Measurements from ENCODE around the gene HCCS. TPM values are rescaled to one million over a fixed set of nuclear protein-coding genes. Genes with fewer than 3 reads are reported as not detected.

Gene HCCS
- total and polyA plus RNA-seq, 2 experiments from 2014 or later, result 18.6 to 27.7 TPM

- H3K4me1 ChIP-seq (ENCODE audit: insufficient read depth), result no peaks in the 10 kb centered on the region
- H3K27me3 Mint-ChIP-seq (ENCODE audit: insufficient read depth, low read depth, poor library complexity), result no peaks in the 10 kb centered on the region
- H3K9me3 Mint-ChIP-seq, result no peaks in the 10 kb centered on the region
- no peak overlapping the region for H3K4me3 Mint-ChIP-seq
- H2AFZ ChIP-seq, result no peak overlapping the region
- no peaks in the 10 kb centered on the region for H3K9me2 ChIP-seq (ENCODE audit: insufficient read depth)
- H3K27ac ChIP-seq (ENCODE audit: low read depth), result no peak overlapping the region
- no peaks in the 10 kb centered on the region for H3K36me3 ChIP-seq (ENCODE audit: insufficient read depth)
- no peak for TF ChIP-seq POLR2AphosphoS5 (IDR thresholded peaks at IDR 0.05; ENCODE audit: low read depth)
- no peak for TF ChIP-seq ZNF114 (CRISPR knock-in tag; IDR thresholded peaks at IDR 0.05)
- TF ChIP-seq REST (IDR thresholded peaks at IDR 0.05; ENCODE audit: unreplicated experiment), result no peak
- TF ChIP-seq CREB1 (CRISPR knock-in tag; IDR thresholded peaks at IDR 0.05; ENCODE audit: low read depth), result no peak
- TF ChIP-seq ZNF331 (CRISPR knock-in tag; IDR thresholded peaks at IDR 0.05; ENCODE audit: low read depth), result no peak
- TF ChIP-seq ZNF462 (CRISPR knock-in tag; IDR thresholded peaks at IDR 0.05), result no peak
- TF ChIP-seq EZH2 (IDR thresholded peaks at IDR 0.05; ENCODE audit: low read depth, unreplicated experiment), result no peak
- TF ChIP-seq ETS1 (IDR thresholded peaks at IDR 0.05), result no peak
- no peak for TF ChIP-seq STAT1 (IDR thresholded peaks at IDR 0.05; ENCODE audit: unreplicated experiment)
- no peak for TF ChIP-seq JUNB (IDR thresholded peaks at IDR 0.05; ENCODE audit: unreplicated experiment)
- no peak for TF ChIP-seq NANOG (IDR thresholded peaks at IDR 0.05; ENCODE audit: borderline replicate concordance)
- TF ChIP-seq CTCF (conservative IDR thresholded peaks at IDR 0.05; ENCODE audit: low read depth in 2 of 2), result no peak
- H3K4me2 ChIP-seq, result no peak overlapping the region
- H3K79me2 ChIP-seq (replicated peaks; ENCODE audit: insufficient read depth), result no peaks in the 10 kb centered on the region
- H3K4me1 Mint-ChIP-seq, result peaks cover 8% of the 10 kb centered on the region
- ATAC-seq, result no peak
- H3K4me3 ChIP-seq, result no peak overlapping the region
- no peak overlapping the region for H3K27ac Mint-ChIP-seq
- no peaks in the 10 kb centered on the region for H4K20me1 ChIP-seq (replicated peaks; ENCODE audit: insufficient read depth)
- no peaks in the 10 kb centered on the region for H3F3A ChIP-seq (replicated peaks; ENCODE audit: low read depth)
- no peaks in the 10 kb centered on the region for H3K27me3 ChIP-seq (ENCODE audit: insufficient read depth)
- no peak for DNase-seq (ENCODE audit: low spot score)
- H3K36me3 Mint-ChIP-seq (ENCODE audit: low read depth), result no peaks in the 10 kb centered on the region
Measured at GRCh38 chrX:11105080-11105479, 6.1 kb upstream of the HCCS start.

All from GM23338 (cell line).